Astrocyte of the spinal cord (primary cell): ENCODE measurements around the gene HK1.

Experiments
- DNase-seq: peaks from one replicate; pipeline ENCODE4 v3.0.0; 2011; ENCODE audit warnings: low read depth, low spot score
- H3K4me3 ChIP-seq: 2 replicates; pipeline ENCODE4 v1.5.1; 2011; ENCODE audit warnings: low read depth, mild to moderate bottlenecking, low read length, moderate library complexity
- CTCF ChIP-seq: IDR thresholded peaks from 2 replicates; pipeline ENCODE4 v1.5.1; 2012; ENCODE audit warnings: low read depth, mild to moderate bottlenecking, low read length, inconsistent platforms
- in situ Hi-C: cut with HindIII; loops from 2 replicates; pipeline ENCODE4 v1.10.0; 2017; ENCODE audit warnings: low sequenced_read_pairs

HK1 gene

GRCh38 chr10:69425041-69425440 lies 146.7 kb downstream of the HK1 start:
- DNase-seq, result no peak
- no peak overlapping the region for H3K4me3 ChIP-seq
- in situ Hi-C loops, result no loop called here
- no peak for TF ChIP-seq CTCF

- no peak for DNase-seq
- in situ Hi-C loops, result no loop called here
- TF ChIP-seq CTCF, result no peak
Measured at GRCh38 chr10:69425511-69426298, 147.4 kb downstream of the HK1 start.

GRCh38 chr10:69426376-69426727 lies 148.1 kb downstream of the HK1 start:
- in situ Hi-C loops, result no loop called here
- TF ChIP-seq CTCF, result no peak
- DNase-seq, result no peak
- H3K4me3 ChIP-seq, result no peak overlapping the region

More at GRCh38 chr10:69425511-69426298, 147.4 kb downstream of the HK1 start:
- H3K4me3 ChIP-seq, result no peak overlapping the region

- no peak for TF ChIP-seq CTCF
- DNase-seq, result no peak
- in situ Hi-C loops, result no loop called here
- H3K4me3 ChIP-seq, result no peak overlapping the region
Measured at GRCh38 chr10:69428165-69428564, 149.9 kb downstream of the HK1 start.

GRCh38 chr10:69434169-69434568 lies 155.9 kb downstream of the HK1 start:
- no peak for TF ChIP-seq CTCF
- in situ Hi-C loops, result no loop called here
- no peak for DNase-seq
- no peak overlapping the region for H3K4me3 ChIP-seq

GRCh38 chr10:69434926-69435325 lies 156.6 kb downstream of the HK1 start:
- in situ Hi-C loops, result no loop called here
- no peak for TF ChIP-seq CTCF
- no peak for DNase-seq
- H3K4me3 ChIP-seq, result no peak overlapping the region
